GM19452 (cell line): Measurements from ENCODE around the gene CLVS2.

Source experiments
- ATAC-seq: cut with Tn5 transposase; IDR thresholded peaks from one replicate; pipeline ENCODE4 v1.9.1; 2021; ENCODE audit not compliant: unreplicated experiment

CLVS2 gene, protein sequence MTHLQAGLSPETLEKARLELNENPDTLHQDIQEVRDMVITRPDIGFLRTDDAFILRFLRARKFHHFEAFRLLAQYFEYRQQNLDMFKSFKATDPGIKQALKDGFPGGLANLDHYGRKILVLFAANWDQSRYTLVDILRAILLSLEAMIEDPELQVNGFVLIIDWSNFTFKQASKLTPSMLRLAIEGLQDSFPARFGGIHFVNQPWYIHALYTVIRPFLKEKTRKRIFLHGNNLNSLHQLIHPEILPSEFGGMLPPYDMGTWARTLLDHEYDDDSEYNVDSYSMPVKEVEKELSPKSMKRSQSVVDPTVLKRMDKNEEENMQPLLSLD

DNA sequence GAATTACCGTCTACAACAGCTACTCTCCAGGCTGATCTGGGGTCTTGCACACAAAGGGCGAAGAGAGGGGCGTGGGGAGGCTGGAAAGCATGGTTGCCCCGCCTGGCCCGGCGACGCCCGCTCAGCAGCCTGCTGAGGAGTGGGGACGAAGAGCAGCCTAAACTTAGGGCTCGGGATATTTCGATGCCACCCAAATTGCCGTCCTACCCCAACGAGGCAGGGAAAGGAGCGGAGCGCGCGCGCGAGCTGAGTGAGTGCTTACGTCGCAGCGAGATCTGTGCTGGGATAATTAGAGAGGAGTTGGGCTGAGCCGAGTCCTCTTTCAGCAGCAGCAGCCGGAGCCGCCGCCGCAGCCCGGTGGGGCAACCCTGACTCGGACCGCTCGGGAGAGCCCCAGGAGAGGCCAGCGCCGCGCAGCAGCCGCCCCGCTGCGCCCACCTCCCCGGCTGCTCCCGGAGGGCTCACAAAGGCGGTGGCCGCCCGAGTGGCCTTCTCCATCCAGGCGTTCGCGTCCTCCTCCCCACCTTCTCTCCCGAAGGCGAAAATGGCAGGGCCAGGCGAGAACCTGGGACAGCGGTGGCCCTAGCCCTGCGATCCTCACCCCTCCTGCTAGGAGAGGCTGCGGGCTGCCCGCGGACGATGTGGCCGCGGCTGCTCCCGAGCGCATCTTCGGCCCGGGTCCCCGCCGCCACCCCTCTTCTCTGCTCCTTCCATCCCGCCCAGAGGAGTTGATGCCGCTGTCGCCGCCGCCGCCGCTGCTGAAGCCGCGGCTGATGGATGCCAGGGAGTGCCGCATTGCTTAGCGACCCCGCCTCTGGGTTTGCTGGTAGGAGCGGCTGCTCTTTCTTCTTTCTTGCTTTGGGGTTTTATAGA is at the start of gene CLVS2:
Gene CLVS2 (plus strand): TSS at position 315 of the 873 bp plus-strand sequence. CDS start 1,543 bp downstream, outside the sequence.
- no peak for ATAC-seq

DNA sequence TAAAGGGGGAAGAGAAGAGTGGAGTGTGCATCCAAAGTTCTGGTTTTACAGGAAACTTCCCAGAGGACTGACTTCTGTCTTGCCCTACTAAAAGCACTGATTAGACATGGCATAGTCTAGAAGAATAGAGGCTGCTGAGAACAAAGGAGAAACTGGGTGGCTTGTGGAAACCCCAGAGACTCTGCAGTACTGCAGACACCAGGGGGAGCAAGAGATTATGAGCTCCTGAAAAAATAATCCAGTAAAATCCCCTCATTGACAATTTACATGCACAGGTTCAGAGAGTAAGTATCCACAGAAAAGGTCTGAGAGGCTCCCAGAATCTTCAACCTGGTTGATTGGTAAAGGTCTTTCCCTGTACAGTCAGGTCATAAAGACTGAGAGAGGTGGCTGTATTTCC is 48.7 kb upstream of the CLVS2 start:
- no peak for ATAC-seq

DNA sequence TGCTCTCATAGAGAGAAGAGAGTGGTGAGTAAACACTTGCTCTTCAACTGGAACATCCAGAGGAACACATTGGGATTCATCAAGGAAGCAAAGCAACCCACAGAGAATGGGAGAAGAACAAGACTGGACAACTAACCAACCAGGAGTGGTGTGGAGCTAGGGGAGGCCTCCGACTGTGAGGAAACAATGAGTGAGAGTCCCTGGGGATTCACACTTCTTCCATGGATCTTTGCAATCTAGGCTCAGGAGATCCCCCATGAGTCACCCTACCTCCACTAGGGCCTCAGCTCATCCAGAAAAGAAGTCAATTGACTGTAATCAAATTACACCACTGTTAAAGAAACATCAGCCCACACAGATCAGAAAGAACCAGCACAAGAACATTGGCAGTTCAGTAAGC is 42.3 kb upstream of the CLVS2 start:
- ATAC-seq: no peak

DNA sequence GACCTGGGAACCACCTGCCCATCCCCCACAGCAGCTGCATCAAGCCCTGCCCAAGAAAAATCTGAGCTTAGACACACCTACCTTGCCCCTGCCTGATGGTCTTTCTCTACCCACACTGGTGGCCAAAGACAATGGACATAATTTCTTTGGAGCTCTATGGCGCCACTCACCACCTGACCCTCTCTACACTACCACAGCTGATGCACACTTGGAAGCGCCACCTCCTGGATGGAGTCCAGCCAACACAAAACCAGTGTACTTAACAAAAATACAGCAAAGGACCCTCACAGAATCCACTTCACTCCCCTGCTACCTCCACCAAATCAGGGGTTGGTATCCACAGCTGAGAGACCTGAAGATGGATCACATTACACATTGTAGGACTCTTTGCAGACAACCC is 39.7 kb upstream of the CLVS2 start:
- ATAC-seq: no peak

DNA sequence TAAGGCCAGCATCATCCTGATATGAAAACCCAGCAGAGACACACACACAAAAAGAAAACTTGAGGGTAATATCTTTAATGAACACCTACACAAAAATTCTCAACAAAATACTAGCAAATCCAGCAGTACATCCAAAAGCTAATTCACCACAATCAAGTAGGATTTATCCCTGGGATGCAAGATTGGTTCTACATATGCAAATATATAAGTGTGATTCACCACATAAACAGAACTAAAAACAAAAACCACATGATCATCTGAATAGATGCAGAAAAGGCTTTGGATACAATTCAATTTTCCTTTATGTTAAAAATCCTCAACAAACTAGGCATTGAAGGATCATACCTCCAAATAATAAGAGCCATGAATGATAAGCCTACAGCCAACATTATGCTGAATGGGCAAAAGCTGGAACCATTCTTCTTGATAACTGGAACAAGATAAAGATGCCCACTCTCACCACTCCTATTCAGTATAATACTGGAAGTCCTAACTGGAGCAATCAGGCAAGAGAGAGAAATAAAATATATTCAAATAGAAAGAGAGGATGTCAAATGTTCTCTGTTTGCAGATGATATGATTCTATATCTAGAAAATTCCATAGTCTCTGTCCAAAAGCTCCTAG is 33.9 kb upstream of the CLVS2 start:
- ATAC-seq: no peak

DNA sequence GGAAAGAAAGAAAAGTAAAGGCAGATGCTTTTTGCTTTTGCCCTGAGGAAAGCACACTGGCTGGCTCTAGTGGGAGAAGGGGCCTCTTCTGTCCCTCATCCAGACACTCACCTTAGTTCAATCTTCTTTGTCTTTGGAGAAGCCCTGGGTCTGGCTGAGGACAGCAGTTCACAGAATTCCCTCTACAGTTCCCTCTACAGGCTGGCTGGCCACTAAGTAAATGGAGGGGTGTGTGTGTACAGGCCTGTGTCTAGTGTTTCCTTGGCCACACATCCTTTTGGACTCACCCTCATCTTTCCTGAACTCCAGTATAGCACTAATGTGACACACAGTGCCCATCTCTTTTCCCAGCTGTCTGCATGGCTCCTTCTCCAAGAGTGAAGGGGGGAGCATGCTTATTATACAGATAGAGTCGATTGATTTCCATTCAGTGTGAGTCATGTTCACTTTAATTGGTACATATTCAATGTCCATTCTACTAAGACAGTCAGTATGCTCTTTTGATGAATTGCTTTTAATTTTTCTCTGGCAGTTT is 26.0 kb upstream of the CLVS2 start:
- no peak for ATAC-seq

DNA sequence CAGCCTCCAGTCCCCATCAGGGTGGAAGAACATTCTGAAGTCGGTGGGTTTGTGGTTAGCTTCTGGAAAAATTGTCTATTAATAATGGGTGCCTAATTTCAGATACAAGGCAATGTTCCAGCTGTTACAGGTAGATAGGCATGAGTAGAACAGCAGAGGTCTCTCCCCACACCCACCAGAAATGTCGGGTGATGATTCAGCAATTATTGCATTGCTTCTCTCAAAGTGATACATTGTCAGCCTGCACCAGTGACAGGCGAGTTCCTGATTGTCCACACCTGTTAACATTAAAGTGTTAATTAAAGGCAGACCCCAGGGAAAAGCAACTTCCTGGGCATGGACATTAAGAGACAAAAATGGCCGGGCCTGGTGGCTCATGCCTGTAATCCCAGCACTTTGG is 18.9 kb upstream of the CLVS2 start:
- no peak for ATAC-seq

DNA sequence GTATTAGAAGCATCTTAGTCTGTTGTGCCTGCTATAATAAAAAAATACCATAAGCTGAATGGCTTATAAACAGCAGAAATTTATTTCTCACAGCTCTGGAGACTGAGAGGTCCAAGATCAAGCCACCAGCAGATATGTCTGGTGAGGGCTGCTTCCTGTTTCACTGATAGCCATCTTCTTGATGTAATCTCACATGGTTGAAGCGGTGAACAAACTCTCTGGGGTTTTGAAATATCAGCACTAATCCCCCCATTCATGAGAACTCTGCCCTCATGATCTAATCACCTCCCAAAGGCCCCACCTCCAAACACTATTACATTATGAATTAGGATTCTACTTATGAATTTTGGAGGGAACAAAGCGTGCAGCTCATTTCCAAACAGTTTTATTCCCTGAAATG is 11.6 kb upstream of the CLVS2 start:
- no peak for ATAC-seq

DNA sequence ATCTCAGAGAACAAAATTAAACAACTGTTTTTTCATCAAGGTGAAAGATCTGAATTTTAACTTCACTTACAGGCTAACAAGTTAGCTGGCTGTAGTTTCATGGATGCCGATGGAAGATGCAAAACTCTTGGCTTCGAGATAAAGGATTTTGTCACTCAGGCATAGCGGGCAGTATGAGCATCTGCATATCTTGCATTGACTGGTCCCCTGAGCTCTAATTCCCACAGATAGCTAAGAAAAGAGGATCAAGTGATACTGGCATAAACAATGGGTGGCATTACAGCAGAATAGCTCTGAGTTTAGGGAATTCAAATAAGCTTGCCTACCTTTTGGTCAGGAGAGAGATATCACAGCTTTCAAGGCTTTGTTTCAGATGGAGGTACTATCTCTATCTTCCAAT is 1.8 kb upstream of the CLVS2 start:
- ATAC-seq: no peak

DNA sequence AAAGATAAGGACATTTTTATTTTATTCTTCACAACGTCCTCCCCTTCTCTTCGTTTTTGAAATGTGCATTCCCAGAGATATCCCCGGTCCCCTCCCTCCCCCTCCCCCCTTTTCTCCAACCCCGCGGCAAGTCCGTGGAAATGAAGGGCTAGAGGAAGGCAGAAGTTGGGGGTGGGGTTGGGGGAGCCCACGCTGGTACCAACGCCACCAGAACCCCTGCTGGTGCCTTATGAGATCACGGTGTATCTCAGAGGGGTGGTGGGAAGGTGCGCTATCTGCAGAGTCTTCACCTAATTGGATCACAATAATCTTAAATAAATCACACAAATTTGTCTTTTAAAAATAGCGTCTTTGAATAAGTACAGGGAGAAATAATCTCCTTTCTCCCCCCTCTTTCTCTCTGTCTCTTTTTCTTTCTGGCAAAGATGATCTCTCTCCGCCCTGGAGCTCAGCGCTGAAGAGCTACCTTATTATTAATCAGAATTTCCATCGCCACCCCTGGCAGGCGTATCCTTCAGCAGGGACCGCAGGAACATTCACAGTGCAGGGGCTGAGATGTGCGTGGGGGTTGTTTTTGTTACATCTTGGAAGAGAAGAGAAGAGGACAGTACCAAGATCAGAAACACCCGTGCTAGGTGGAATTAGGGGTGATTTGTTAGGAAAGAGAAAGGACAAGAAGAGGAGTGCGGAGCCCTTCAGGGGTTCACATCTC is 915 bp downstream of the CLVS2 start:
- ATAC-seq: no peak

DNA sequence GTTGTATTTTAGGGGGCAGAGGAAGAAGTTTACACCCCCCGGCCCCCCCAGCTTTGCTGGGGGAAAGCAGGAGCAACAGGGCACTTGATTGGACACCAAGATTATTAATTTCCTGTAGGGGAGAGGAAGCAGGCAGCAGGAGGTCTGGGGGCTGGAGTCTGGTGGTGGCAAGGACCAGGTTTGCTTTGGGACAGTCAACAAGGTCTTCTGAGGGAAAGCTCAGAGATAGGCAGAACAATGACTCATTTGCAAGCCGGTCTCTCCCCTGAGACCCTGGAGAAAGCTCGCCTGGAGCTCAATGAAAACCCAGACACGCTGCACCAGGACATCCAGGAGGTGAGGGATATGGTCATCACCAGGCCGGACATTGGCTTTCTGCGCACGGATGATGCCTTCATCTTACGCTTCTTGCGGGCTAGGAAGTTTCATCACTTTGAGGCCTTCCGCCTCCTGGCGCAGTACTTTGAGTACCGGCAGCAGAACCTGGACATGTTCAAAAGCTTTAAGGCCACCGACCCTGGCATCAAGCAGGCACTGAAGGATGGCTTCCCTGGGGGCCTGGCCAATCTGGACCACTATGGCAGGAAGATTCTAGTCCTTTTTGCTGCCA is 1.6 kb downstream of the CLVS2 start:
- no peak for ATAC-seq

DNA sequence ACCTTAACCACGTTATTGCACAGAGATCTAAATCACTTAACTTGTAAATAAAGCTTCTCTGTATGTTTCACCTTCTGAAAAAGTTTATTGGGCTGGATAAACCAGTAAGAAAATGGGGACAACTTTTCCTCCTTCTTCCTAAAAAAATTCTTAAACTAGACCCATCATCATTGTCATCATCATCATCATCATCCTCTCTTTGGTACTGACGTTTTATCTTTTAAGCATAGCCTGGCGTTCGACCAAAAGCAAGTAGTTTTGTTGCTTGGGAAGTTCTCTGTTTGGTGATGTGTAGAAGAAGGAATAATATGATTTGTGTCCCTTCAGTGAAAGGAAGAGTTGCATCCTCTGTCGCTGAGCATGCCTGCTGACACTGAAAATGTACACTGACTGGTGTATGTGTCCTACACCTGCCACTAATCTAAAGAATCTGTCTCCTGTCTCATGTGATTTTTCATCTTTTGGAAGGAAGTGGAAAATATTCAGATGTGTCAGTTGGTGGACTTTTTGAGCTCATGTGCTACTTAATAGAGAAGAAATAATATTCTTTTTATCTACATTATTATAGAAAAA is 2.5 kb downstream of the CLVS2 start:
- ATAC-seq: no peak

DNA sequence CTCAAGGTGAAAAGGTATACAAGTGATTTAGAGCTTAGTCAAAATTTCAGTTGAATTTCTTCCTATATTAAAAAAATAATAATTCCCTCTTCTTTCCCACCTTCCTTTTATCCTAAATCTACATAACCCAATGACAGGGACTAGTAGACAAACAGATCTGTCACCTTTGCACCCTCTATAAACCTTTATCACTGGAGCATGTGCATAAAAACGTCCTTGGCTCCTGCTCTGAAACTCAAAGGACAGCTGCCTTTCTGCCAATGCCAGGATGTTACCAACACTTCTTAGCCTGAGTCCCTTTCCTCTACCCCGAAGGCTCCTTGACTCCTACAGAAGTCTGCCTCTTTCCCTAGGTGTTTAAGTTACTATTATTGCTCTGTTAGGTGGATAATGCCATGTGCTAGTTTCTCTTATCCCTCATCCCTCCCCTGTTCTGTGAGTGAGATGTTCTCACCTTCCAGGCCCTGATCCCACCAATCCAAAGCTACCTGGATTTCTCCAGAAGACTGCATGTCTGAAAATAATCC is 4.3 kb downstream of the CLVS2 start:
- no peak for ATAC-seq

DNA sequence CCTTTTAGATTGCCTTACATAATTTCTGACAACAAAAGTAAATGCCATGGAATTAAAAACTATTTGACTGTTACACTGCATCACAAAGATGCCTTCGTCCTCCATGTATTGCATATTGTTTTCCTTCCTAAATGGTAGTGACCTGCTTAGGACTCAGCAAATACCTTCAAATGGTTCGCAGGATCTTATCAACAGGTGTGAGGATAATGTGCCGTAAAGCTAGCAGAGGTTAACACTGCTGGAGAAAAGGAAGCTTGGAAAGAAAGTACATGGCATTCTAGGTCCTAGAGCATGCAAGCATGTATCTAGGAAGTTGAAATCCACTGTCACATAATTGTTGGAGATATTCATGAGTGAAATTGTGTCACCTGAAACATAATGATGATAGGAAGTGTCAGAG is 5.5 kb downstream of the CLVS2 start:
- ATAC-seq: no peak

DNA sequence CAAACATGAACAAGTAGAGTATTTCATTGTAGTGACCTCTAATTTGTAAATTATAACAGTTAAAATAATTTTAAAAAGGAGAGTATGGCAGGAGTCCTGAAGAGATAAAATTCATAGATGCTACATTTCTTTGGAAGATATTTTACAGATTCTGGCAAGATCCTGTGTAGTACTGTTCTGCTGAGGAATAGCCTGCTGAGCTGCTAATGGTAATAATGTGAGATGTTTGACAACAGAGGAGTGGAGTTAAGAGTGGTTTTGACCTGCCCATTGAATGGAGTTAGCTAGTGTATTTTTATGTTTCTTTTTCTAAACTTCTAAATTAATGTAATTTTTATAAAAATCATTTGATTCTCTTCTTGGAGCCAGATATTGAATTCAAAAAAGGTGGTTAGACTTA is 11.8 kb downstream of the CLVS2 start:
- ATAC-seq: no peak

DNA sequence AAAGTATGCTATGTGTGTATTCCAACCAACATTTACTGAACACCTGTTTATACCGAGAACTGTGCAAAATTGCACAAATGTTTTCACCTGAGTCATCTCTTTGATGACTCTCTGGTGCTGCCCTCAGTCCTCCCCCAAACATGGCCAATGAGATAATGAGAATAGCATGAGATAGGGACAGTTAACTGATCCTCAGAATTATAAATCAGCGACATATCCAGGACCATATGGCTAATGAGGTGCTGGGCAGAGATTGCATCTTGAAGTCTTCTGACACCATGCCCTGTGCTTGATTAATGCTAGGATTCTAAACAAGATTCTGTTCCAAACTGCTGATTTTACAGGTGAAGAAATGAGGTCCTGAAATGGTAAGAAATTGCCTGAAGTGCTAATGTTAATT is 13.0 kb downstream of the CLVS2 start:
- no peak for ATAC-seq

DNA sequence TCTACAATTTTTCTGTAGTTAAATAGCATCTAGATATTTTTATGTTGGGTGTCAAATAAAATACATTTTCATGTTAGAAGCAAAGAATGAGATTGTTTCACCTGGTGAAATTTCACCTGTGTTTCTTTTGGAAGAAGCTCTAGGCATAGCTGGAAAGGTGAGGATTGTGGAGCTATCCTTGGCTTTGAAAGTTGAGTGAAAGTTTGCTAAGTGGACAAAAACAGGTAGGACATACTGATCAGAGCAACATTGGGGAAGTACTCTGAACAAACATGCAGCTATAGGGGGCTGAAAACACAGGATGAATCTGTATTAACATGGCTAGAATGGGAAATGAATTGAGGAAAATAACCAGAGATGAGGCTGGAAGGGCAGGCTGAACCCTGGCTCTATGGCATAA is 18.8 kb downstream of the CLVS2 start:
- ATAC-seq: no peak

DNA sequence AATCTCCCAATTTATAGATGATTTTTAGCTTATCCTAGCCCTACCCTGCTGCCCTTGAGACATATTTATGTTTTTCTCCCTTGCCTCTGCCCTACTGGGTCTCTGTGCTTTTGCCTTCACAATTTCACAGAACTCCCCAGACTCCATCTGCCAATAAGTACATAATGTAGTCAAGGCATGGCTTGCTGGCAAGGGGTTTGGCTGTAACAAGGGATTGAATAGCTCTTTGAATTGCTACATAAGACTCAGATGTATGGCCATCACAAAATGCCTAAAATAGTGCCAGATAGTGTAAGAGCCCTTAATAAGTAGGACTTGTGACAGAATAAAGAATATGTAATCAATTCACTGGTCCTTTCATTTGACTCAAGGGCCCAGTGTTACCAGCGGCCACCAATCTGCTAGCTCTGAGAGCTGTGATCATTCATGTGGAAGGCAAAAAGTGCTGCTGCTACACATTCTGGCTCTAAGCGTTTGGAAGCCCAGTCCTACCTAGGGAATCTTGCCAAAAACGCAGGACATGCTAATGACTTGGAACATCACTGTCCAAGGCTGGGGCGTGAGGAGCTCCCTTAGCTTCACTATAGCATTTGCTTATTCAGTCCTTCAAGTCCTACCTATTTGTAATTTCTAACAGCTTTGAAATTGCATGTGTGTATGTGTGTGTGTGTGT is 20.5 kb downstream of the CLVS2 start:
- no peak for ATAC-seq

DNA sequence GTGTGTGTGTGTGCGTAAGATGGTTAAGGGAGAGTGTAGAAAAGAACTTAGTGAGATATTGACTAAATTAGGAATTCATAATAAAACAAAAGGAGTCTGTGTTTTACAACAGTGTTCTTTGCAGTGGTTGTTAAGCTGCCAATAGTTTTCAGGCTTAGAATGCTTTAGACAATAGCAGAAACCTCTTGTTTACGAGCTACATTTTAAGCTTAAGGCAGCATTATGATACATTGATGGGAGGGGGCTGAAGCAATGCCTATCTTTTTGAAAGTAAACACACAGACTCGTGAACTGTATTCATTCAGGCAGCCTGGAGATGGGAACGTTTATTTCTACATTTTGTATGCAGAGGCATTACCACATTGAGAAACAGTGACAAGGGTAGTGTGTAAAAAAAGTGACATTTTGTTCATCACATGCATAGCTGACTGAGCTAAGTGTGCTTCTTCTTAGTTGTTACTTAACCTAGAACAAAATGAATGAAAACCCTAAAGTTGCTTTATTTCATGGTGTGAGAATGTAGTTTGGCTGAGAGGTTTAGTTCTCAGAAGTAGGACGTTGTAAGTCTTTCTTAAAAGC is 21.2 kb downstream of the CLVS2 start:
- ATAC-seq: no peak
